HUES48 (cell line): ENCODE measurements around the gene PRKAA1.
"Not testable (repeated sequence)": the region's sequence is repeated elsewhere in the genome, so short reads cannot be mapped to it uniquely, and the experiment has no call there.

ENCODE experiments used
- H3K27ac ChIP-seq: one replicate; pipeline ENCODE4 v1.7.0; 2013; ENCODE audit warnings: low read depth, low read length, inconsistent platforms
- H3K27me3 ChIP-seq: 2 replicates; pipeline ENCODE4 v1.6.1; 2013; ENCODE audit warnings: mild to moderate bottlenecking, low read length; ENCODE audit not compliant: control insufficient read depth, insufficient read depth
- H3K36me3 ChIP-seq: 2 replicates; pipeline ENCODE4 v1.6.1; 2013; ENCODE audit warnings: low read length; ENCODE audit not compliant: control insufficient read depth, insufficient read depth
- H3K4me1 ChIP-seq: 2 replicates; pipeline ENCODE4 v1.6.1; 2013; ENCODE audit warnings: mild to moderate bottlenecking, low read length; ENCODE audit not compliant: control insufficient read depth, insufficient read depth
- H3K4me3 ChIP-seq: 2 replicates; pipeline ENCODE4 v1.5.1; 2013; ENCODE audit warnings: mild to moderate bottlenecking, low read depth, low read length
- H3K9ac ChIP-seq: 2 replicates; pipeline ENCODE4 v1.6.1; 2013; ENCODE audit warnings: mild to moderate bottlenecking, low read depth, low read length, moderate library complexity
- H3K9me3 ChIP-seq: 2 replicates; pipeline ENCODE4 v1.6.1; 2013; ENCODE audit warnings: low read length; ENCODE audit not compliant: control insufficient read depth, insufficient read depth

Gene PRKAA1

GRCh38 chr5:40832345-40832744 lies 34.2 kb upstream of the PRKAA1 start:
- H3K27me3 ChIP-seq: no peaks in the 10 kb centered on the region
- H3K9ac ChIP-seq: peak overlapping the region; percentile 99
- peak overlapping the region; percentile 64 for H3K27ac ChIP-seq
- peaks cover 18% of the 10 kb centered on the region for H3K4me1 ChIP-seq
- no peaks in the 10 kb centered on the region for H3K9me3 ChIP-seq
- H3K36me3 ChIP-seq: peaks cover 71% of the 10 kb centered on the region
- H3K4me3 ChIP-seq: peak overlapping the region; percentile 97

DNA sequence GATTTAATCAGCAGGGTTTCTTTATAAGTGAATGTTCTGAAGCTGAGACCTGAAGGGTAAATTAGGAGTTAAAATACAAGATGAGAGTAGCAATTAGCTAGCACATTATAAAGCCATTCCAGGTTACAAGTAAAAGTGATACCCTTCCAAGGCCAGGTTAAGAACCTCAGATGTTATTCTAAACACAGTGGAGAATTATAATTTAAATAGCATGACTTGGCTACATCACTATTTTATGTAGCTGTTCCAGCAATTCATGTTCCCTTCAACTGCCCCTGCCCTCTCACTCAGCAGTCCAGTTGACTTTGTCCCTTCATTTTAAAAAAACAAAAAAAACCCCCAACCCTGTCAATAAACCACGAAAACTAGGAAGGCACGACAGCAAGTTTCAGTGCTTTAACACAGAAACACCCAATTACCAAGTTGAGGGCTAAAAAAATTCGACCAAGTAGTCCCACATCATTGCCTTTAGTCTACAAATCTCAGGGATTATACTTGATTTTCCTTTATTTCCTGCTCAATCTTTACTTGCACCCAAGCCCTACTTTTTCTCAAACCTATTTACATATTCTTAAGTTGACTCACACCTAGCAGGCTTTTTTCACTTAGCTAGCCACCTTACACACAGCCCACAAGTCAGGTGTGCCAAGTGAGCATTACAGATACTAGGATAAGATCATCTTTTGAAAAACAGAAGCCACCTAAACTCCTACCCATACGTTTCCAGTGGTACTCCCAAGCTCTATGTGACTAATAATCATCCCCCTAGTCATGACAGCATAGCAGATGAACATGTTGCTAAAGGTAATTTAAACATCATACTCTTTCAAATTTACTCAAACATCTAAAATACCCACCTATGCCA lies 33.4 kb upstream of the PRKAA1 start:
- Histone ChIP-seq H3K27ac (peak overlapping the region; percentile 65), H3K4me3 (peak overlapping the region; percentile 97; the same call in 1 of the 2 replicates), H3K9me3 (no peaks in the 10 kb centered on the region), H3K9ac (no peak overlapping the region), H3K36me3 (peaks cover 79% of the 10 kb centered on the region), H3K27me3 (no peaks in the 10 kb centered on the region), H3K4me1 (peaks cover 18% of the 10 kb centered on the region)

GRCh38 chr5:40829748-40830533 lies 31.8 kb upstream of the PRKAA1 start:
- Histone ChIP-seq H3K36me3 (peaks cover 84% of the 10 kb centered on the region), H3K4me3 (no peak overlapping the region), H3K27me3 (no peaks in the 10 kb centered on the region), H3K9me3 (no peaks in the 10 kb centered on the region), H3K9ac (no peak overlapping the region), H3K4me1 (peaks cover 12% of the 10 kb centered on the region), H3K27ac (peak overlapping the region; percentile 61)

DNA sequence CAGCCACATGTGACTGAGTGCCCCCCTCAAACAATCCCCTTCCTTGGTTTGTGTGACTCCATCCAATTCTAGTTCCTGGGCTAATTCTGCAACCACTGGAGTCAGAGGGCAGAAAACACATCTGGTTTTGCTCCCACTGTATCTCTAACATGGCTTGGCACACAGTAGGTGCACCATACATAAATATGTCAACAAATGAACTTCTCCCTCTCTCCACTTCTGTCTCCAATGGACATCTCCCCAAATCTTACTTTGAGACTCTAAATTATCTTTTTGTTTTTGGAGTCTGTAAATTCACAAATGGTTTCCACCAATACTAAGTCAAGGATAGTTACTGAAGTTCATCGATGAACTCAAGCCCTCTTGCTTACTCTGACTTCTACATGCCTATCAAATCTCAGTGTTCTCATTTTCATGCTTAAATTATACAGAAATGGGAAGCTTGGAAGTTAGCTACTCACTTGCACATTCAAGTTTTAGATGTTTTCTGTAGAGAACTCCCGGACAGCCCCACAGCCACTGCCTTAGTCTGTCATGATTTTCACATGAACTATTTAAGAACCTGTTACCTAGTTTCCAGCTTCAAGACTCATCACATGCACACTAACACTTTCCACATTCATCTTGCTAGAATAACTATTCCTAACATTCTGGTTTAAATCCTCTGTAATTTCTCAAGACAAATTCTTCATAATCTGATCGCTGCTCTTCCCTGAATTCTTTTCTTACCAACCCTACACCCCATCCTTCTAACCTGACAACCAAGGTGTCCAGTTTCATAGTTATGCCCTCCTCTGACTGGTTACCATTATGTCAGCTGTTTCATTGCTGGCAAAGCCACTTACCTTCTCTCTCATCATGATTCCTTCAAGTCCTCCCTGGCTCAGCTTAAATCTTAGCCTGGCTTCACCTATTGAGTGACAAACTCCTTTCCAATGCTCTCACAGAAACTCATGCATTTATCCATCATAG lies 30.8 kb upstream of the PRKAA1 start:
- no peaks in the 10 kb centered on the region for H3K27me3 ChIP-seq
- H3K4me3 ChIP-seq: no peak overlapping the region
- H3K9me3 ChIP-seq: no peaks in the 10 kb centered on the region
- H3K36me3 ChIP-seq: peaks cover 80% of the 10 kb centered on the region
- H3K4me1 ChIP-seq: peaks cover 12% of the 10 kb centered on the region
- H3K9ac ChIP-seq: no peak overlapping the region
- H3K27ac ChIP-seq: peak overlapping the region; percentile 32

DNA sequence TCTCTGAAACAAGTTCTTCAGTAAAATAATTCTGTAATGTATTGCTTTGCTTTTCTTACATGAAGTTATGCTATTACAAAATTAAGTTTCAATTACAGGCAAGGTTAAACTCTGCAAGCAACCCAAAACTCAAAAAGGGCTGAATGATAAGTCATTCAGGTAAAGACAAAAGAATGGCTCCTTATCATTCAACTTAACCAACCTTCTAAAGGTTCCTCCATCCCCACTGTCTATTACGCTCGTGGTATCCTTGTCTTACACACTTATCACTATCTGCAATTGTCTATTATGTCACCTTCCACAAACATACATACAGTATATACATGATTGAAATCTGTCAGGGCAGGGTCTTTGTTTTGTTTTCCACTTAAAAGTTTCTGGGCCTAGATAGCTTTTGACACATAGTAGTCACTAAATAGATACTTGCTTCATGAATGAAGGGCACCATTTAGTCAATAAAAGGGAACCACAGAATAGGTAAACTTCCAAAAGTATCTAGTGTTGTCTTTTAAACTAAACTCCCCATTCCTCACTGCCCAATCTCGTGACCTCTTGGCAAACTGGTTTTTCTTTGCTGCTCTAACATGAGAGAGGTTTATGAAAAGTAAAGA lies 30.0 kb upstream of the PRKAA1 start:
- H3K9me3 ChIP-seq: no peaks in the 10 kb centered on the region
- no peak overlapping the region; the same call in 1 of the 2 replicates for H3K9ac ChIP-seq
- peaks cover 9% of the 10 kb centered on the region; the same call in 1 of the 2 replicates for H3K4me1 ChIP-seq
- no peak overlapping the region for H3K4me3 ChIP-seq
- H3K27ac ChIP-seq: peak overlapping the region; percentile 51
- H3K36me3 ChIP-seq: peaks cover 71% of the 10 kb centered on the region
- no peaks in the 10 kb centered on the region for H3K27me3 ChIP-seq

GRCh38 chr5:40827188-40827977 lies 29.2 kb upstream of the PRKAA1 start:
- peaks cover 6% of the 10 kb centered on the region; the same call in 1 of the 2 replicates for H3K4me1 ChIP-seq
- H3K4me3 ChIP-seq: no peak overlapping the region
- H3K27ac ChIP-seq: peak overlapping the region; percentile 51
- H3K27me3 ChIP-seq: no peaks in the 10 kb centered on the region
- H3K9ac ChIP-seq: no peak overlapping the region
- no peaks in the 10 kb centered on the region for H3K9me3 ChIP-seq
- peaks cover 64% of the 10 kb centered on the region for H3K36me3 ChIP-seq

DNA sequence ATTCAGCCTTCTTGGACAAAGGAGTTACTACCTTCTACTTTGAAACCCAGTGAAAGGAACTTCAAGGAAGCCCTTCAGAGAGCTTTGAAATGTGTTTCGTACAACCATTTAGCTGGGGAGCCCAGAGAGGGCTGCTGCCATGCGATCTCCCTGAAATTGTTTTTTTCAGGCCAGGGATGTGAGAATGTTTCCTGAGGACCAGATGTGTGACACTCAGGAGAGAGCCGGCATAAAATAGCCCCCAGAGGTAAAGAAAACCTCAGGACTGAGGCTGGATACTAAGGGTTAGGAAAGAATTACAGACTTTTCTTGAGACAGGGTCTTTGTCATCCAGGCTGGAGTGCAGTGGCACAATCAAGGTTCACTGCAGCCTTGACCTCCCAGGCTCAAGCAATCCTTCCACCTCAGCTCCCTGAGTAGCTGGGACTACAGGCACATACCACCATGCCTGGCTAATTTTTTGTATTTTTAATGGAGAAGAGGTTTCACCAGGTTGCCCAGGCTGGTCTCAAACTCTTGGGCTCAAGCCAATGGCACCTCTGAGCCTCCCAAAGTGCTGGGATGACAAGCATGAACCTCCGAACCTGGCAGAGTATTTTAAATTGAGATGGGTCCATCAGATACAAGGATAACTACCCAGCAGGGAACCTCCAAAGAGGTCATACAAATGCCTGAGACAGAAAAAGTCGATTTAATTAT lies 28.5 kb upstream of the PRKAA1 start:
- Histone ChIP-seq H3K4me3 (no peak overlapping the region), H3K36me3 (peaks cover 56% of the 10 kb centered on the region), H3K9ac (no peak overlapping the region), H3K9me3 (no peaks in the 10 kb centered on the region), H3K4me1 (no peaks in the 10 kb centered on the region), H3K27ac (peak overlapping the region; percentile 38), H3K27me3 (no peaks in the 10 kb centered on the region)

DNA sequence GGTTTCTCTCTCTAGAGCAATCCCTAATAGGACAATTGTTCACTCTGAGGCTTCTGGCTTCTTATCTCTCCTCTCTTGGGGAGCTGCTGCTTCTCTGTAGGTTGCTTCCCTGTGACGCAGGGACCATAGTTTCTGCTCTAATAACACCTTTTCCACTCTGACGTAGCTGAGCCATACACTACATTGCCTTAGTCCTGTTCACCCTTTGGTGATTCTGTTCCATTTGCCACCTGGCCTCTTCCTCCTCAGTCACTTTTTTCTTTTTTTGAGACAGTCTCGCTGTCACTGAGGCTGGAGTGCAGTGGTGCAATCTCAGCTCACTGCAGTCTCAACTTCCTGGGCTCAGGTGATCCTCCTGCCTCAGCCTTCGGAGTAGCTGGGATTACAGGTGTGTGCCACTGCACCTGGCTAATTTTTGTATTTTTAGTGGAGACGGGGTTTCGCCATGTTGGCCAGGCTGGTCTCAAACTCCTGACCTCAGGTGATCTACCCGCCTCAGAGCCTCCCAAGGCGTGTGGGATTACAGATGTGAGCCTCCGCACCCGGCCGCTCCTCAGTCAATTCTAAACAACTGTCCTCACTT lies 27.4 kb upstream of the PRKAA1 start:
- not testable (repeated sequence) for H3K27me3 ChIP-seq, H3K9ac ChIP-seq, H3K9me3 ChIP-seq, H3K4me3 ChIP-seq, H3K4me1 ChIP-seq
- H3K36me3 ChIP-seq: peaks cover 45% of the 10 kb centered on the region
- peak overlapping the region; percentile 61 for H3K27ac ChIP-seq

DNA sequence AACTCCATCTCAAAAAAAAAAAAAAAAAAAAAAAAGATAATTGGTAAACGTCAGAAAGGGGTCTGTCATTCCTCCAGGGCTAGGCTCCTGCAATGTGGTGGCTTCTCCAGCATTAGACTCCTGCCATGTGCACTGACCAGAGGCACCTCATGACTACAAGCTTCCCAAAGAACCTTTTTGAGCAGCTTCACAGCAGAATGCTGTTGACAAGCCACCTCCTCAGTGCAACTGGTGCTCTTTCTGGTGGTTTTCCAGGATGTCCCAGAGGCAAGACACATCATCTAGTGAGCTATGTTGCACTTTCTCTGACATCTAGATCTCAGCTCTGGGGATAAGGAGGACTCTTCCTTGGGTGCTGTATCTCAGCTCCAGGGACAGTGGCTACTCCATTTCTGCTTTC lies 25.3 kb upstream of the PRKAA1 start:
- Histone ChIP-seq H3K27ac (no peak overlapping the region), H3K36me3 (peaks cover 24% of the 10 kb centered on the region), H3K9ac (no peak overlapping the region)

More for the DNA sequence above, 25.3 kb upstream of the PRKAA1 start:
- Histone ChIP-seq H3K4me3 (no peak overlapping the region), H3K9me3 (no peaks in the 10 kb centered on the region), H3K4me1 (no peaks in the 10 kb centered on the region), H3K27me3 (no peaks in the 10 kb centered on the region)
